Thoracic aorta (tissue), 2 donors: ENCODE measurements around the gene ST6GAL1. TPM values are rescaled to one million over a fixed set of nuclear protein-coding genes. Genes with fewer than 3 reads are reported as not detected.

Experiments
- ATAC-seq: fragments of 150-250 bp; one replicate; pipeline ENCODE4 v1.8.0; 2017; ENCODE audit warnings: low read depth; ENCODE audit not compliant: insufficient number of reproducible peaks, low FRiP score
- DNase-seq: peaks from one replicate; pipeline ENCODE4 v3.0.0-alpha.2; 2020; ENCODE audit warnings: low spot score
- H3K27ac ChIP-seq, 2 donors: fragments of 200-600 bp; sonication (generic); 1 replicate in 1 of 2; 2 replicates in 1 of 2; pipeline ENCODE4 v1.5.1; 2016; ENCODE audit warnings: mild to moderate bottlenecking in 2 of 2, moderate library complexity in 2 of 2
- H3K27me3 ChIP-seq: fragments of 200-600 bp; sonication (generic); replicated peaks from 2 replicates; pipeline ENCODE4 v1.6.0; 2016; ENCODE audit warnings: mild to moderate bottlenecking; ENCODE audit not compliant: insufficient read depth
- H3K36me3 ChIP-seq: fragments of 200-600 bp; sonication (generic); one replicate; pipeline ENCODE4 v1.5.1; 2016
- H3K4me1 ChIP-seq, 2 donors: fragments of 200-600 bp; sonication (generic); 1 replicate in 1 of 2; 2 replicates in 1 of 2; pipeline versions ENCODE4 v1.5.1 to v1.6.0; 2016; ENCODE audit warnings: low read depth in 2 of 2, mild to moderate bottlenecking in 1 of 2; ENCODE audit not compliant: control insufficient read depth in 1 of 2
- H3K4me3 ChIP-seq: fragments of 200-600 bp; sonication (generic); 2 replicates; pipeline ENCODE4 v1.5.1; 2016; ENCODE audit warnings: mild to moderate bottlenecking
- H3K9me3 ChIP-seq: fragments of 200-600 bp; sonication (generic); 2 replicates; pipeline ENCODE4 v1.5.1; 2016
- CTCF ChIP-seq: fragments of 200-600 bp; sonication (generic); IDR thresholded peaks from one replicate; pipeline ENCODE4 v1.5.1; 2019; ENCODE audit warnings: antibody characterized with exemption
- total RNA-seq, 2 donors: library from RNA; depleted of rRNA; stranded (reverse); fragments of >200 nt; gene quantifications; one replicate each; pipeline versions ENCODE4 v1.1.0 to v1.2.3, GENCODE V29; 2016

ST6GAL1 gene
- total RNA-seq, 2 donors from 2014 or later: 89.5 to 141 TPM

GRCh38 chr3:186939536-186939935 lies 9.2 kb downstream of the ST6GAL1 start:
- no peak overlapping the region for H3K4me3 ChIP-seq
- ATAC-seq: no peak
- peaks cover 4% of the 10 kb centered on the region for H3K36me3 ChIP-seq
- peak overlapping the region; percentile 57 to 64 for H3K27ac ChIP-seq
- no peaks in the 10 kb centered on the region for H3K27me3 ChIP-seq
- no peaks in the 10 kb centered on the region for H3K9me3 ChIP-seq
- no peak for DNase-seq
- peaks cover 35 to 60% of the 10 kb centered on the region in 2 donors for H3K4me1 ChIP-seq
- TF ChIP-seq CTCF: no peak

- ATAC-seq (peak; percentile 50), DNase-seq (peak; percentile 55)
- peaks cover 7% of the 10 kb centered on the region for H3K36me3 ChIP-seq
- no peak for TF ChIP-seq CTCF
- peaks cover 35 to 68% of the 10 kb centered on the region in 2 donors for H3K4me1 ChIP-seq
- peak overlapping the region; percentile 57 to 64 for H3K27ac ChIP-seq
- H3K9me3 ChIP-seq: no peaks in the 10 kb centered on the region
- peak overlapping the region; percentile 17 for H3K4me3 ChIP-seq
- H3K27me3 ChIP-seq: no peaks in the 10 kb centered on the region
Observed at GRCh38 chr3:186940967-186941366, 10.6 kb downstream of the ST6GAL1 start.

- Histone ChIP-seq H3K27ac (peak overlapping the region; percentile 57 to 64), H3K27me3 (no peaks in the 10 kb centered on the region), H3K4me1 (peaks cover 35 to 73% of the 10 kb centered on the region in 2 donors), H3K9me3 (no peaks in the 10 kb centered on the region), H3K36me3 (peaks cover 7% of the 10 kb centered on the region), H3K4me3 (no peak overlapping the region)
- no peak for DNase-seq
- ATAC-seq: no peak
- no peak for TF ChIP-seq CTCF
Observed at GRCh38 chr3:186942168-186942567, 11.8 kb downstream of the ST6GAL1 start.

- no peak overlapping the region for H3K4me3 ChIP-seq
- H3K4me1 ChIP-seq: peaks cover 34 to 73% of the 10 kb centered on the region in 2 donors
- DNase-seq: no peak
- peaks cover 7% of the 10 kb centered on the region for H3K36me3 ChIP-seq
- no peak for ATAC-seq
- no peak overlapping the region for H3K27ac ChIP-seq
- no peak for TF ChIP-seq CTCF
- no peaks in the 10 kb centered on the region for H3K27me3 ChIP-seq
- H3K9me3 ChIP-seq: no peaks in the 10 kb centered on the region
Observed at GRCh38 chr3:186945255-186945823, 15.0 kb downstream of the ST6GAL1 start.

- no peak for TF ChIP-seq CTCF
- ATAC-seq: no peak
- no peak for DNase-seq
- H3K9me3 ChIP-seq: no peaks in the 10 kb centered on the region
- no peak overlapping the region for H3K27ac ChIP-seq
- no peaks in the 10 kb centered on the region for H3K27me3 ChIP-seq
- peaks cover 7% of the 10 kb centered on the region for H3K36me3 ChIP-seq
- peaks cover 21 to 60% of the 10 kb centered on the region in 2 donors for H3K4me1 ChIP-seq
- no peak overlapping the region for H3K4me3 ChIP-seq
Observed at GRCh38 chr3:186946756-186947375, 16.5 kb downstream of the ST6GAL1 start.
